RCC 7860 (cell line): ENCODE data around the gene KIAA1217.

Experiments used
- DNase-seq: peaks from one replicate; pipeline ENCODE4 v3.0.0-alpha.2; 2015; ENCODE audit warnings: low spot score
- FAIRE-seq: peaks from 2 replicates; lab custom pipeline; 2012; peaks lifted over from hg19 to GRCh38; lab: Jason Lieb, UNC

Gene KIAA1217, protein sequence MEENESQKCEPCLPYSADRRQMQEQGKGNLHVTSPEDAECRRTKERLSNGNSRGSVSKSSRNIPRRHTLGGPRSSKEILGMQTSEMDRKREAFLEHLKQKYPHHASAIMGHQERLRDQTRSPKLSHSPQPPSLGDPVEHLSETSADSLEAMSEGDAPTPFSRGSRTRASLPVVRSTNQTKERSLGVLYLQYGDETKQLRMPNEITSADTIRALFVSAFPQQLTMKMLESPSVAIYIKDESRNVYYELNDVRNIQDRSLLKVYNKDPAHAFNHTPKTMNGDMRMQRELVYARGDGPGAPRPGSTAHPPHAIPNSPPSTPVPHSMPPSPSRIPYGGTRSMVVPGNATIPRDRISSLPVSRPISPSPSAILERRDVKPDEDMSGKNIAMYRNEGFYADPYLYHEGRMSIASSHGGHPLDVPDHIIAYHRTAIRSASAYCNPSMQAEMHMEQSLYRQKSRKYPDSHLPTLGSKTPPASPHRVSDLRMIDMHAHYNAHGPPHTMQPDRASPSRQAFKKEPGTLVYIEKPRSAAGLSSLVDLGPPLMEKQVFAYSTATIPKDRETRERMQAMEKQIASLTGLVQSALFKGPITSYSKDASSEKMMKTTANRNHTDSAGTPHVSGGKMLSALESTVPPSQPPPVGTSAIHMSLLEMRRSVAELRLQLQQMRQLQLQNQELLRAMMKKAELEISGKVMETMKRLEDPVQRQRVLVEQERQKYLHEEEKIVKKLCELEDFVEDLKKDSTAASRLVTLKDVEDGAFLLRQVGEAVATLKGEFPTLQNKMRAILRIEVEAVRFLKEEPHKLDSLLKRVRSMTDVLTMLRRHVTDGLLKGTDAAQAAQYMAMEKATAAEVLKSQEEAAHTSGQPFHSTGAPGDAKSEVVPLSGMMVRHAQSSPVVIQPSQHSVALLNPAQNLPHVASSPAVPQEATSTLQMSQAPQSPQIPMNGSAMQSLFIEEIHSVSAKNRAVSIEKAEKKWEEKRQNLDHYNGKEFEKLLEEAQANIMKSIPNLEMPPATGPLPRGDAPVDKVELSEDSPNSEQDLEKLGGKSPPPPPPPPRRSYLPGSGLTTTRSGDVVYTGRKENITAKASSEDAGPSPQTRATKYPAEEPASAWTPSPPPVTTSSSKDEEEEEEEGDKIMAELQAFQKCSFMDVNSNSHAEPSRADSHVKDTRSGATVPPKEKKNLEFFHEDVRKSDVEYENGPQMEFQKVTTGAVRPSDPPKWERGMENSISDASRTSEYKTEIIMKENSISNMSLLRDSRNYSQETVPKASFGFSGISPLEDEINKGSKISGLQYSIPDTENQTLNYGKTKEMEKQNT (N-terminal part only)

DNA sequence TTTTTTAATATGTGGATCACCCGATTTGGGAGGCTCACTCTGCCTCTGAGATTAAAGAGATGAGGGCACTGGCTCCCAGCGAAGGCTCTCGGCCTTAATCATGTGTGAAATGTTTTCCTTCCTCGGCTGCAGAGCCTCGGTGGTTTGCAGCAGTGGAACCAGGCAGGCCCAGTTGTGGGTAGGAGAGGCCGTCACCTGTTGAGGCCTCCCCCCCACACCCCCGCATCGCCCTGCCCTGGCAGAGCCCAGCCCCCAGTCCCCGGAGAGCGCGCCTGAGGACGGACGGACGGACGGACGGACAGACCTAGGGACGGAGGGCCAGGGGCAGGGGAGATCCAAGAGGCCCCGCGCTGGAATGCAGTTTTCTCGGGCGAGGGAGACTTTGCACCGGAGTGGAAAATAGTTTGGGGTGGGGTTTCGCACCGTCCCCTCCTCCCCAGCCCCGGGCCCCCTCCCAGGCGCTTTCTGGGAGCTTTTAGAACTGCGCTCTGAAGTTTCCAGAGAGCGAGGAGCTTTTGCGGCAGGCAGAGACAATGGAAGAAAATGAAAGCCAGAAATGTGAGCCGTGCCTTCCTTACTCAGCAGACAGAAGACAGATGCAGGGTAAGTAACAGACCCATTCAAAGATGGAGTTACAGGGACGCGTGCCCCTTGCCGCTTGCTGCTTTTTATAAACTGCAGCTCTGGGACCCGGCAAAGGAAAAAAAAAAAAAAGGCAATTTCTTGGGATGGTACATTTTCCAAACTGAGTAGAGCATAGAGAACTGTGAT lies at the start of gene KIAA1217:
TSS of gene KIAA1217 (plus strand) at position 478 of the 771 bp plus-strand sequence. CDS start at position 534, 56 bp downstream.
- no peak for FAIRE-seq
- peak; percentile 24 for DNase-seq

DNA sequence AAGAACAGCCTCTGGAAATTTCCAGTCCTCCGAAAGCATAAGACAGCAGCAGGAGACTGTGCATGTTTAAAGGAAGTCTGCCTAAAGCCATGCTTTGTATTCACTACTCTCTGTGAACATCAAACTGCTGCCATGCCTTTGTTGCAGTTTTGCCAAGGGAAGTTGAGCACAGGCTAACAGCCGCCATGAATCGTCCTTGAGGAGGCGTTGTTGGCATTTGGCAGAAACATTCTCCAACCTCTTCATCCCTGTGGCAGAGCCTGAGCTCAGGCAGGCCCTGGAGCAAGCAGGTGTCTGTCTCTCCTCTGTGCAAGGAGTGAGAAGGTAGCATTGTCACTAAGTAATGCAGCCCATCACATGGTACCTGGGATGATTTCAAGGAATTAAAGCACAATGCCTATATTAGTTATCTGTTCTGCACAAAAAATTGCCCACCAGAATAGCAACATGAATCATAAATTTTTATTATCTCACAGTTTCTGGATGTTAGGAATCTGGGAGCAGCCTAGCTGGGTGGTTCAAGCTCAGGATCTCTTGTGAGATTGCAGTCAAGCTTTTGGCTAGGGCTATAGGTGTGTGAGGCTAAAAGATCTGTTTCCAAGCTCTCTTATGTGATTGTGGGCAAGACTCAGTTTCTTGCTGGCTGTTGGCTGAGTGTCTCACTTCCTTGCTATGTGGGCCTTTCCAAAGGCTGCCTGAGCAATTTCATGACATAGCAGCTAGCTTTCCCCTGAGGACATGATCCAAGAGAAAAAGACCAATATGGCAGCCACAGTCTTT lies 46.5 kb upstream of the KIAA1217 start:
- DNase-seq = no peak
- FAIRE-seq = no peak

DNA sequence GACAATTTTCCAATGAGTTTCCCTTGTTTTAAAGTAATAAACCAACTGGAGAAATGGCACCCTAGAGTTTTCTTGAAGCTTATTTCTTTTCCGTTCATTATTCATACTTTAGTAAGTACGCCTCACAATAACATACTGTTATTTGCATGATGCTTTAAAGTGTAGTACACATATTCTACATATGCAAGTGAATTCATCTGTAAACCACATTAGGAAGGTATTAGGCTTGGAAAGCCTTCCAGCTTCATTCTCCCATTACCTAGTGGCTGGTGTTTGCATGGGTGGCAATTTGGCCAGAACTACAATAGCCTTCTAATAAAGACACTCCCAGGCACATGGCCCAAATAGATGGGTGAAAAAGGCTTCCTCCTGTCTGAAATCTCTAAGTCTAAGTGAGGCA lies 45.5 kb upstream of the KIAA1217 start:
- FAIRE-seq (no peak), DNase-seq (no peak)

DNA sequence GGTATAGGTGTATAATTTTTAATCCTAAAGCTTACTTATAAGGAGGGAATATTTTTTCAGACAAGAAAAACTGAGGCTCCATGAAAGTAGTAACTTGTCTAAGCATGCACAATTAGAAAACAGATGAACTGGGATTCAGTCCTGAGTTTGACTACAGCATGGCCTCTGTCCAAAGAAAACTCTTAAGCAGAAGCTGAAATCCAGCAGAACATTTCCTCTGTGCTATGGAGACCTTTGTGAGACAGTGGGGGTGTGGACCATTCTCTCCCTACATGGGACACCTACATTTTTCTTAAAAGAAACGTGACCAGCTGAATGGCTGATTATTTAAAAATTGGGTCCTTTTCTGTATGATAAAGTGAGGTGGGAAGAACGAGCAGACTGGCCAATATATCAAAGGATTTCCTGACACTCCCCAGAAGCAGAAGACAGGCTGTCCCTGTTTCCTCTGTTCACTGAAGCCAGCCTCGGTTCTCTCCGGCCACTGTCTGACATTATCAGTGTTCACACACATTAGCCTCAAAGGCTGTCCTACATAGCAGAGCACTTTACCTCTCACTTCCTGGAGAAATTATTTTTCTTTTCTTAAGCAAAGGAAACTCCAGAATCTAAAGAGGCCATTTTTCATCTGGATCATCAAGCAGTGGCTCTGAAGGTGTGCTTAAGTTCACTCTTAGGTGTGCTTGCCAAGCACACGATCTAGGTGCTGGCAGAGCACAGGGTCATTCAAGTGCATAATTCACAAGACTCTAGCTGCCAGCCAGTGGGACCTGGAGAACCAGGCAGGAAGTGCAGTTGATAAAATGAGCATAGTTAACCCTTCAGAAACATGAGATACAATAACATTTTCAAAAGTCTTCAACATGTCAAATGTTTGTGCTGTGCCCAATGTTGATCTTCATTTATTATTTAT lies 40.4 kb upstream of the KIAA1217 start:
- DNase-seq = no peak

DNA sequence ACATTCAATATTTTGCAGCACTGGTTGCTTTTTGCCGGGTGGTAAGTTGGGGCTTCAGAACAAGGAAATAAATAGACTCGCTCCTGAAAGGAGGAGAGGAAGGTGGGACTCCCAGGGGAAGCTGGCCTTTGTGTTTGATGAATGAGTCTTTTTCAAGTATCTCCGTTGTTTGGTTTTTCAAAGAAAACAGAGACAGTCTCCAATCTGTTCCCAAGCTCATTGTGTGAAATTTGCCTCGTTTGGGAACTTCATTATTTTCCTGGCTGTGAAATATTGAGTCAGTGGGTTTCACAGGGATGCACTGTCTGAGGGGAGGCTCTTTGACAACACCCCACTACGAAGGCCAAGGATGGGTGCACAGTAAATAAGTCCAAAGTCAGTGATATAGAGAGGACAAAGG lies 38.7 kb upstream of the KIAA1217 start:
- DNase-seq (no peak), FAIRE-seq (no peak)

More for the DNA sequence above, 40.4 kb upstream of the KIAA1217 start:
- no peak for FAIRE-seq

DNA sequence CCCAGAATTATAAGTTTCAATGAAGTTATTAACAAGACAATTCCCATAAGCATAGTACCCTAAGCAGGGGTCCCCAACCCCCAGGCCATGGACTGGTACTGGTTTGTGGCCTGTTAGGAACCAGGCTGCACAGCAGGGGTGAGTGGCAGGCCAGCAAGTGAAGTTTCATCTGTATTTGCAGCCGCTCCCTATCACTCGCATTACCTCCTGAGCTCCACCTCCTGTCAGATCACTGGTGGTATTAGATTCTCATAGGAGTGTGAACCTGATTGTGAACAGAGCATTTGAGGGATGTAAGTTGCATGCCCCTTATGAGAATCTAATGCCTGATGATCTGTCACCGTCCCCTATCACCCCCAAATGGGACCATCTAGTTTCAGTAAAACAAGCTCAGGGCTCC lies 36.0 kb upstream of the KIAA1217 start:
- DNase-seq (no peak), FAIRE-seq (no peak)

DNA sequence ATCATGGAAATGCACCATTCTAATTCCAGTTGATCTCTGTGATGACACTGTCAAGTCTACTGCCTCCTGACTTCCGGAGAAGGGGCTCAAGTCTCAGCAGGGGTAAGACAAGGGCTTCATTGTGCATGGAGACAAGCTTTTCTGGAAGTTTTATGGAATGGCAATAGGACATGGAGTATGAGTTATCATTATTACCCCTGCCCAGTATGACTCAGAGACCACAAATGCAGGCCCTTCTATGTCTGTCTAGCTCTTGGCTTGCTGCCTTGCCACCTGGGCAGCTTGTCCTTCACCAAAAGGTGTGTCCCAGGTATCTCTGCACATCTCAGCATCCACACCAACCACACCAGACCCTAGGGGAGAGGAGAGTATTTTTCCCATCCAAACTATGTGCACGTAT lies 34.9 kb upstream of the KIAA1217 start:
- DNase-seq (no peak), FAIRE-seq (no peak)

DNA sequence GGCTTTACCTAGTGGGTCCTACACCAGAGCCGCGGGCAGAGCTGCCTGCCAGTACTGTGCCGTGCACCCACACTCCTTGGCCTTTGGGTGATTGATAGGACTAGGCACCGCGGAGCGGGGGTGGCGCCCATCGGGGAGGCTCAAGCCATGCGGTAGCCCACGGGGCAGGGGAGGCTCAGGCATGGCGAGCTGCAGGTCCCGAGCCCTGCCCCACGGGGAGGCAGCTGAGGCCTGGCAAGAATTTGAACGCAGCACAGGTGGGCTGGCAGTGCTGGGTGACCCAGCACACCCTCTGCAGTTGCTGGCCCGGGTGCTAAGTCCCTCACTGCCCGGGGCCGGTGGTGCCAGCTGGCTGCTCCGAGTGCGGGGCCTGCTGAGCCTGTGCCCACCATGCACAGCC lies 32.3 kb upstream of the KIAA1217 start:
- DNase-seq (no peak), FAIRE-seq (no peak)

DNA sequence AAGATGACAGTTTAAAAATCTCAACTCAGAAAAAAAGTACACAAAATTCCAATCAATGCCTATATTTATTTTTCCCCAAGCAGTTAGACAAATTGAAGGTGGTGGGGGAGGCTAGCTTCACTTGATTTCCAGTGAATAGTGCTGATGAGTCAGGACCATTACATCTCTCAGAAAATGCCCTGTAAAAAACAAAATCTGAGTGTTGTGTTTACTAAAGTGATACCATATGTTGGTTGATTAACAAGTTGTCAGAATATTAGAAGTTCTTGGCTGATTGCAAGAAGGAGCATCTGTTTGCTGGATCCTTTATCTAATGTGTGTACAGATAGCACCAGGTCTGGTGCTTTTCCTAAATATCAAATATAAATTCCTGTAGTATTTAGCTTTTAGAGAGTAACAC lies 31.3 kb upstream of the KIAA1217 start:
- no peak for DNase-seq
- no peak for FAIRE-seq

DNA sequence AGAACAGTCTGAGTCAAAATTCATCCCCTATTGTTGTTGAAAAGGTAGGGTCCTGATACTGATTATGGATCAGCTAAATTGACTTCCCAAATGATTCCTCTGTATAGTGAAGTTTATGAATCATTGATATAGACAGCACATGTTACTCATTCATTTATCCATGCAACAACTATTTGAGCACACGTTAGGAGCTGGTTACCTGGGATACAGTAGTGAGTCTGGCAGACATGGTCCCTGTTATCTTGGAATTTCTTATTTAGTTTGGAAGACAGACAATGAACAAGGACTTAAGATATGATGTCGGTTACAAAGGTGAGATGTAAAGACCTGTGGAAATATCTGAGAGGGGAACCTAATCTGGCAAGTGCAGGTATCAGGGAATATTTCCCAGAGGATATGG lies 28.0 kb upstream of the KIAA1217 start:
- FAIRE-seq = no peak
- no peak for DNase-seq

DNA sequence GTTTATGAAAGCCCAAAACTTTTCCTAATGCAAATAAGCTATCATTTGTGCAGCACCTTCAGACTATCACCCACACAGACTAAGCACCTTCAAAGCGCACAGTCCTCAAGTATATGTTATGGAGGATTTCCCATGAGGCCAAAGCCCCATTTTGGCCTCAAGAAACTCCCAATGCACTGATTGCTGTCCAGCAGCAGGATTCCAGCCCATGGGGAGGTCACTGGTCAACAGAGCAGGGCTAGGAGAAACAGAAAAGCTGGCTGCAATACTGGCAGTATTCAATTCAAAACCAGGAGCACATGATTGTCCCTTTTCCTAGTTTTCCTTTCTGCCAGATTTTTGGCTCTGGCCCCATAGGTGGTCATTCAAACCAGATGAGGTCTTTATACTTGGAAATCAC lies 24.5 kb upstream of the KIAA1217 start:
- DNase-seq = no peak
- FAIRE-seq = no peak

DNA sequence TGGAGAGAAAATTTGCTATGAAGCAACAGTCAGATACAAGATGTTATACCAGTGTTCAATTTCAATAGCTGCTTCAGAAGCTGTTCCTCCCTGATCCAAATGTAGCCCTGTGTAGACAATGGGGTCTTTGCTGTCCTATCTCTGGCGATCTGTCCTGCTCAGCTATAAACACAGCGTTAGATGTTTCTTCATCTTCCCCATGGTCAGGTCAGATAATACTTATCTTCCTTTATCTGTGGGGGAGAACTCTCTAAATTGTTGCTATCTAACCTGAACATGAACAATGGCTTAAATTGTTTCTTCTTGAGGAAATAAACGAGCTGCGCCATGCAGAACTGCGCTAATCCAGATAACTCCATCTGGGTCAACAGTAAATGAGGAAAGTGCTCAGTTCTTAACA lies 15.6 kb upstream of the KIAA1217 start:
- DNase-seq = no peak
- no peak for FAIRE-seq

DNA sequence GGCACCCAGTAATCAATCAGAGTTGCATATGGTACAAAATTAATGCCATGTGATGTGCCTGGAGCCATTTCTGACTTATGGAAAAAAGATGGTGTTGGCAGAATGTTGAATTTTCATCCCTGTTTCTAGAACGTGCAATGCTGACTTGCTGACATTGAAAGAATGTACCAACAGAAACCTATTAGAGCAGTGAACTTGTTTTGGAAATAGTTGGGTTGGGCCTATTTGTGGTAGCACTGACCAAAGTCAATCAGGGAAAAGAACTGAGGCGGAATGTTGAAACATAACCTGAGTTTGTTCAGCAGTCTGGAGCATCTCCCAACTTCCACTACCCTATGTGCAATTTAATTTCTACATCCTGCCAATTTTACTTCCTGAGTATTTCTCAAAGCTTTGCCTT lies 11.7 kb upstream of the KIAA1217 start:
- DNase-seq = no peak
- FAIRE-seq = no peak

DNA sequence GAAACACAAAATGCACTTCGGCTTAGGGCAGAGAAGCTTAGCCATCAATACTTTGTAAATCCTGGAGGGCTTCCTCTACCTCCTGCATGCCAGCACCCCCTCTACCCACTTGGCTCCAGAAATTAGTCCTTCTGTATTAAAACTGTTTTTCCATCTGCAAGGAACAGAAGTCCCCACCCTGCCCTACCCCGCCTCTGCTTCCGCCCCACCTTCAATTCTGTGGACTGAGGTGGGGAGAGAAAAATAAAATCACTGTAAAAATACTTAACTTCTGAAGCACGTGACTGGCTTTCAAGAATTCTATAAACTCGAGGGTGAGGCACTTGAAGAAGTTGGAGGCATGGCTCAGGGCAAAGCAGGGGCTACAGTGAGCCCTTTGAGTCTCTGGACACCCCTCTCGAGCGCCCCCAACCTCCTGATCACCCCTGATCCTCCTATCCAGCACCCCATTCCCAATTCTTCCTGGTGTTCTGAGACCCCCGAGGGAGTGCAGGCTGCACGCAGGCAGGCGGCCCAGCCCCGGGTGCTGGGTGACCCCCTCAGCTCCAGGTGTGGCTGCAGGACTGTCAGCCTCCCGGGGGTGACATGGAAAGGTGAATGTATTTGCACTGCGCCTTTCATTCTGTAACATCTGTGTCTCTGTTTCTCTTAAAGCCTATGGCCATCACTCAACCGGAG lies 7.3 kb upstream of the KIAA1217 start:
- DNase-seq (no peak), FAIRE-seq (no peak)

DNA sequence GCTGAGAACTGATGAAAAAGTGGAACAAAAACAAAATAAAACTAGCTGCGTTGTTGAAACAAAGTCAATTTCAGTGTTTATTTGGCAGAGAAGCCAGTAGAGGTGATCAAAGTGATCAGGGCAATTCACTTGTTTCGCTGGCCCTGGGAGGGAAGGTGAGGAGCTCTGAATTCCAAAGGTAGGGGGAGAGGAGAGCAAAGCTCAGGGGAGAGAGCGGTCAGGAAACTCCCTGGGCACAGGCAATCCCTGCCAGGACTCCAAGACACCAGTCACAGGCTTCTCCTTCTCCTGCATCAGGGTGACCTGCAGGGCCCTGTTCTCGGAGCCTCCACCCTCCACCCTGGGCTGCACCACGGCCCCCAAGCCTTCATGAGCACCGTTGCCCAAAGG lies 6.8 kb upstream of the KIAA1217 start:
- no peak for DNase-seq
- no peak for FAIRE-seq

DNA sequence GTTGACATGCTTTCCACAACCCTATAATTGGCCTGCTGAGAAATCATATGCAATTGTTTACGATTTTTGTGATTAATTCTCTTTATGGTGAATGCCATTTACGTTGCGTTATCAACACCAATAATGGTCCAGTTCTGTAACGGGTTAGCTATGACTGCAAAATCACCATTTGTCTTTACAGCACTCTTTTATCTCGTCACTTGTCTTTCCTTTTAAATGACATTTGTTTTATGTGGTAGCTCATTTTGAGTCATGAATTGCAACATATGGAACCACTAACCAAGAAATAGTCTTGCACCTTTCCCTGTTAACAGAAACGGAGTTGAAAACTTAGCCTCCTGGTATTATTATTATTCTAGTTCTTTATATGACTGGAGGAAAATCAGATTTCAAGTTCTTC lies 3.1 kb upstream of the KIAA1217 start:
- no peak for DNase-seq
- FAIRE-seq = no peak

DNA sequence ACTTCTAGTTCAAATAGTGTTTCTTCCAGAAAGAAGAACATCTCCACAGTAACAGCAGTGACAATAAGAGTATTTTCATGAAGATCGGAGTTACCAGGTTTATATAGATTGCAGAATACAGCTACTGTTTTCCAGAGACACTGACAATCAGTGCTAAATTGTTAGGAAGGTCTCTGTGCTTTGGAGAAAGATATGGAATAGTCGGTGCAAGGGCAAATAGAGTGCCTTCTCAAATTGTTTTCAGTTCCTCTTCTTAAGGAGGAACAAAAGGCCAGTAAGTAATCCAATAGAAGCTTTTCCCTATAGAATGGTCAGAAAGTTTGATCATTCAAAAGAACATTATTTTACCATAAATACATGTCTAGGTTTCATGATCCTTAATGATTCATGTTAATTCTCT lies 2.6 kb upstream of the KIAA1217 start:
- no peak for FAIRE-seq

DNA sequence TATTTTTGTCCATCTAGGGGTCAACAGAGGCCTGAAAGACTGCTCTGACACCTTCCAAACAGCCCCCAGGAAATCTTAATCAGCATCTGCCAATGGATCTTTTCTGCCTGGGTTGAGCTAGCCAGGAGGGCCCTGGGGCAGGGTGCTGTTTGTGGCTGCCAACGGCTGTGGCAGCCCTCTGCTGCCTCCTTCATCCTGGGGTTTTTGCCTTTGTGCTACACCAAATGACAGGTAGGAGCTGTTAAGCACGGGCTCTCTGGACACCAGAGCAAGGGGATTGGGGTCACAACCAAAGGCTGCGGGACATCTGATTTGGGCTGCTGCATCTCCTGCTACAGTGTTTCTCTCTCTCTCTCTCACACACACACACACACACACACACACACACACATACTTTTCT lies 2.0 kb upstream of the KIAA1217 start:
- no peak for DNase-seq
- no peak for FAIRE-seq

More for the DNA sequence above, 2.6 kb upstream of the KIAA1217 start:
- no peak for DNase-seq
